A549 treated with RU486 at 1 μM for 4 hours (cell line): Measurements from ENCODE around the gene HRAS. TPM values are rescaled to one million over a fixed set of nuclear protein-coding genes. Genes with fewer than 3 reads are reported as not detected.

Experiments
- total RNA-seq: library from RNA; stranded (reverse); fragments of 200-300 nt; extraction: Qiagen RNA extraction; gene quantifications from 5 replicates; pipeline ENCODE4 v1.2.3, GENCODE V29; 2022; ENCODE audit warnings: low read depth

Gene HRAS
- total RNA-seq, result 93.4 to 148 TPM (median 142 TPM) in 5 replicates

DNA sequence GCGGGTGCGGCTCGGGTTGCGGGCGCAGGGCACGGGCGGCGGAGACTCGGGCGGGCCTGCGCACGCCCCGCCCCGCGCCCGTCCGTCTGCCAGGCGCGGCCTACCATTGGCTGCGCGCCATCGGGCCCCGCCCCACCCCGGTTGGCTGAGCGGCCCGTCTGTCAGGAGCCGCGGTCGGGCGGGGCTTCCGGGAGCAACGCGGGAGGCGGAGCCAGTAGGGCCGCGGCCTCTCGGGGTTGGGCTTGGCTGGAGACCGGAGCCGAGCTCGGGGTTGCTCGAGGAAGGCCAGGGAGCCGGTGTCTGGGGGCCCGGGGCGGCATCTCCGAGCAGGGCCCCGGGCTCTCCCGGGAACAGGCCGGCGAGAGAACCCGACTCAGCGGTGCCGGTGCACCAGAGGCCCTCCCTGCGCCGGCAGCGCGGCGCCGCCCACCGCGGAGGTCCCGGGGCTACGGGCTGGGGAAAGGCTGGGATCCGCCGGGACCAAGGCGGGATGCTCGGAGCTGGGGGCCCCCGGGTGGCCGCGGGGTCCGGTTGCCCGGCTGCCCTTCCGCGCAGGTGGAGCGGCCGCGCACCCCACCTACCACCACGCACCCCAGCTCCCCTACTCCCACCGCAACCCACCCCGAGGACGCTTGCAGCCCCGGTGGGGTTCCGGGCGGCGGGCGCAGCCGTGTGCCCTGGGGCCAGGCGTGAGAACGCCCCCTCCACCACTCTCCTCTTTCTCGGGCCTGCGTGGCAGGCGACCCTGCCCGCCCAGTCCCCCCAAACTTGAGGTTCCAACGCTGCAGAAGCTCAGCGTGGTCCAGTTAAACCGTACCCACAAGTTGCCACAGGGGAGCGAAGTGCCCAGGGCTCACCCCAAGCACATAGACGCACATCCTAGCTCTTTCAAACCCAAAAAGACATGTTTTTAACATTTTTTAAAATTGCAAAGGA is at the start of gene HRAS:
TSS of gene HRAS (minus strand) at position 58 of the 936 bp plus-strand sequence.

DNA sequence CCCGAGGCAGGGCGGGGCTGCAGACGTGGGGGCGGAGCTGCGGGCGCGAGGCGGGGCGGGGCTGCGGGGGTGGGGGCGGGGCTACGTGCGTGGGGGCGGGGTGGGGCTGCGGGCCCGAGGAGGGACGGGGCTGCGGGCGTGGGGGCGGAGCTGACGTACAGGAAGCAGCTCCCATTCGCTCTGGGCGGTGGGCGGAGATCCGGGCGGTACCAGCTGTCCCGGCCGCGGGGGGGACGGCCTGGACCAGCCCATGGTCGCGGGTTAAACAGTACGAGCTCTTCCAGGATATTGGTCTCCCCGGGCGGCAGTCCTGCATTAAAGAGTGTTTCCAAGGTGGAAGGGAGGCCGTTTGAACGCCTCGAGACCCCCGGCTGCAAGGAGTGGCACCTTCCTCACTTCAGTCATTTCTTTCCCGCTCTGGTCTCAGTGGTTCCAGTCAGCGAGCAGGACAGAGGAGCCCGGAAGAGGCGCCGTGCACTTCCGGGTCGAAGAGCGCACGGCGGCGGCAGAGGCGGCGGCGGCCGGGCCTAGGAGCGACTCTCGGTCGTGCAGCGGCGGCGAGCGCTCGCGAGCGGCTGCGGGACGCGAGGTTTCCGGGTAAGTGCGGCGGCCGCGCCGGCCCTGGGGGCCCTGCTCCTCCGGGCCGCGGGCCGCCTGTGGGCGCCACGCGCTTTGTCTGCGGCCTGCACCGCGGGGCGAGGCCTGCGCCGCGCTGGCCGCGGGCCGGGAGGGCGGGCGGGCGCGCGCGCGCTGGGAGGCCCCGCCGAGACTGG is 40.8 kb upstream of the HRAS start, which contains the start of gene PHRF1:
TSS of gene PHRF1 (plus strand) at position 475 of the 773 bp plus-strand sequence. CDS start 5,043 bp downstream, outside the sequence.

GRCh38 chr11:560305-561147 is 25.1 kb upstream of the HRAS start, which contains the start of the genes LMNTD2 and RASSF7:
Gene LMNTD2, minus strand, starts transcription at chr11:560738. Its CDS starts 22 bp downstream, at chr11:560716.
Gene RASSF7, plus strand, starts transcription at chr11:560970. Its CDS starts 799 bp downstream, at chr11:561769.

DNA sequence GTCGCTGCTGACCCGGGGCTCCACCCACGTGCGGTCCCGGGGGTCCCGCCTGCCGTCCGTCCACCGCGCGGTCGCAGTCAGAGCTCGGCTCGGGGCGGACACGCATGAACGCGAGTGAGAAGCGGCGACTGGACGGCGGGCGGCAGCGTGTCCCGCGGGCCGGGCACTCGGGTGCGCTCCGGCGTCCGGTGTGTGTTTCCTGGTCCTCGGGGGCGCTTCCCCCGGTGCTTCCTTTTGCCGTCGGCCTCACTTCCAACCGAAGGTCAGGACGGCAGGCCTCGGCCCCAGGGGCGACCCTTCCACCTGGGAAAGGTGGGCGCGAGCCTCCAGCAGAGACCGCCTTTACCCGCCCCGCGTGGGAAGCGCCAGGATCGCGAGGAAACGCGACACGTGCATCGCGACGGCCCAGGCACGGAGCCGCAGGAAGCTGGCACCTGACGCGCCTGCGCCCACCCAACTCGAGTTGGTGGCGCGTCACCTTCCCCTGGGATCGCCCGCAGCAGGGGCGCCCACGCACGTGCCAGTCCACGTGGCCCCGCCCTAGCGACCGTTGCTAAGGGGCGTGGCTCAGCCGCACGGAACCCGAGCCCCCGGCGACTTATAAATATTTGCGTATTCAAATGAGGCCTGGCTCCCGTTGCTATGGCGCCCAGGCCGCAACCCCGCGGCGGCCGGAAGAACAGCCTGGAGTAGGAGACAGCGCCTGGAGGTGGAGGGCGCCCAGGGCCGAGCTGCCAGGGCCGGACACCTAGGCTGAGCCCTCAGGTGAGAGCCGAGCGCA is 1.7 kb upstream of the HRAS start, which contains the start of gene LRRC56:
TSS of gene LRRC56 (plus strand) at position 687 of the 781 bp plus-strand sequence. CDS start 3,158 bp downstream, outside the sequence.

GRCh38 chr11:506995-507726 is 28.2 kb downstream of the HRAS start, which contains the start of gene RNH1:
Gene RNH1, minus strand, starts transcription at chr11:507242. Its CDS starts 5,080 bp downstream, at chr11:502162.

Other genes starting within 250 kb of the HRAS start
- gene PGGHG, start 246.4 kb downstream of the HRAS start, total RNA-seq, result 6.4 to 11.8 TPM (median 10.0 TPM) in 5 replicates
- gene IFITM5, start 236.1 kb downstream of the HRAS start, total RNA-seq, result not detected in 5 replicates
- gene IFITM2, start 227.8 kb downstream of the HRAS start, total RNA-seq, result 56.4 to 65.7 TPM (median 61.5 TPM) in 5 replicates
- 0.25 to 0.75 TPM (median 0.49 TPM) in 5 replicates for gene IFITM1, start 221.5 kb downstream of the HRAS start, total RNA-seq
- 20.4 to 36.3 TPM (median 31.6 TPM) in 5 replicates for gene IFITM3, start 214.7 kb downstream of the HRAS start, total RNA-seq
- 11.0 to 22.7 TPM (median 15.6 TPM) in 5 replicates for gene B4GALNT4, start 166.1 kb downstream of the HRAS start, total RNA-seq
- 26.4 to 39.8 TPM (median 36.5 TPM) in 5 replicates for gene PKP3, start 141.4 kb downstream of the HRAS start, total RNA-seq
- 59.9 to 95.2 TPM (median 84.4 TPM) in 5 replicates for gene SIGIRR, start 120.6 kb downstream of the HRAS start, total RNA-seq
- gene ANO9, start 93.6 kb downstream of the HRAS start, total RNA-seq, result 0.61 to 1.6 TPM (median 1.2 TPM) in 5 replicates
- 31.4 to 49.0 TPM (median 44.3 TPM) in 5 replicates for gene PTDSS2, start 85.3 kb downstream of the HRAS start, total RNA-seq
- gene RNH1, start 28.3 kb downstream of the HRAS start, total RNA-seq, result 119 to 170 TPM (median 165 TPM) in 5 replicates
- 0.45 to 0.96 TPM (median 0.67 TPM) in 5 replicates for gene LRRC56, start 2.0 kb upstream of the HRAS start, total RNA-seq
- gene LMNTD2, start 25.2 kb upstream of the HRAS start, total RNA-seq, result 1.5 to 2.9 TPM (median 2.8 TPM) in 5 replicates
- 28.9 to 39.7 TPM (median 35.6 TPM) in 5 replicates for gene RASSF7, start 25.4 kb upstream of the HRAS start, total RNA-seq
- gene PHRF1, start 40.9 kb upstream of the HRAS start, total RNA-seq, result 25.5 to 37.0 TPM (median 33.9 TPM) in 5 replicates
- 4.0 to 8.0 TPM (median 6.0 TPM) in 5 replicates for gene IRF7, start 80.4 kb upstream of the HRAS start, total RNA-seq
- 0.05 to 0.14 TPM in 2 of 5 replicates, not detected in the others for gene CDHR5, start 89.4 kb upstream of the HRAS start, total RNA-seq
- not detected in 5 replicates for gene SCT, start 91.6 kb upstream of the HRAS start, total RNA-seq
- 0.10 to 0.45 TPM (median 0.22 TPM) in 5 replicates for gene DRD4, start 101.7 kb upstream of the HRAS start, total RNA-seq
- 26.8 to 38.2 TPM (median 36.6 TPM) in 5 replicates for gene DEAF1, start 159.6 kb upstream of the HRAS start, total RNA-seq
- gene TMEM80, start 160.2 kb upstream of the HRAS start, total RNA-seq, result 9.1 to 10.8 TPM (median 10.0 TPM) in 5 replicates
- gene EPS8L2, start 170.7 kb upstream of the HRAS start, total RNA-seq, result 72.5 to 125 TPM (median 110 TPM) in 5 replicates
- gene TALDO1, start 211.9 kb upstream of the HRAS start, total RNA-seq, result 399 to 462 TPM (median 422 TPM) in 5 replicates
- gene GATD1, start 241.9 kb upstream of the HRAS start, total RNA-seq, result 33.0 to 49.6 TPM (median 38.2 TPM) in 5 replicates